Measurements from ENCODE around the gene NCKAP5L. TPM values are rescaled to one million over a fixed set of nuclear protein-coding genes. Genes with fewer than 3 reads are reported as not detected.
A peak's percentile ranks its signal among the peaks of the same experiment; 100 is the strongest.

Gene NCKAP5L
- total RNA-seq, 4 donors from 2014 or later: 15.0 to 30.5 (median 23.0) TPM

DNA sequence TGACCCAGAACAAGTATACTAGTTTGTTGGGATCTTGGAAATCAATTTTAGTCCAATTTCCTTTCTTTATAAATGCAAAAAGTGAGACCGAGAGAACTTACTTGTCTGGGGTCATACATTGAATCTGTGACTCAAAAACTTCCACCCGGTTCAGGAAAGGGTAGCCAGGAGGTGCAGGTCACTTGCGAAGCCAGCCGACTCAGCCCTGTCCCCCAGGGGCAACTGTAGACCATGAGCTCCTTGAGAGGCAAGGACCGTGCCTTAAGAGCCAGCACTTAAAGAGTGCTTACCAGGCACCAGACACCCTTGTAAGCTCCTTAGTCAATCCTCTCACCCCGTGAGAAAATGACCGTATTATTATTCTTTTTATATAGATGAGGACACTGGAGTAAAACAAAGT is 15.2 kb upstream of the NCKAP5L start:
- H3K4me3 ChIP-seq: peak overlapping the region; percentile 68 to 76 (median 70)
- TF ChIP-seq POLR2A (IDR thresholded peaks at IDR 0.05; ENCODE audit: low read depth) (no peak), POLR2AphosphoS5 (IDR thresholded peaks at IDR 0.05) (no peak), EP300 (IDR thresholded peaks at IDR 0.05) (no peak)
- TF ChIP-seq, protein P1, sequence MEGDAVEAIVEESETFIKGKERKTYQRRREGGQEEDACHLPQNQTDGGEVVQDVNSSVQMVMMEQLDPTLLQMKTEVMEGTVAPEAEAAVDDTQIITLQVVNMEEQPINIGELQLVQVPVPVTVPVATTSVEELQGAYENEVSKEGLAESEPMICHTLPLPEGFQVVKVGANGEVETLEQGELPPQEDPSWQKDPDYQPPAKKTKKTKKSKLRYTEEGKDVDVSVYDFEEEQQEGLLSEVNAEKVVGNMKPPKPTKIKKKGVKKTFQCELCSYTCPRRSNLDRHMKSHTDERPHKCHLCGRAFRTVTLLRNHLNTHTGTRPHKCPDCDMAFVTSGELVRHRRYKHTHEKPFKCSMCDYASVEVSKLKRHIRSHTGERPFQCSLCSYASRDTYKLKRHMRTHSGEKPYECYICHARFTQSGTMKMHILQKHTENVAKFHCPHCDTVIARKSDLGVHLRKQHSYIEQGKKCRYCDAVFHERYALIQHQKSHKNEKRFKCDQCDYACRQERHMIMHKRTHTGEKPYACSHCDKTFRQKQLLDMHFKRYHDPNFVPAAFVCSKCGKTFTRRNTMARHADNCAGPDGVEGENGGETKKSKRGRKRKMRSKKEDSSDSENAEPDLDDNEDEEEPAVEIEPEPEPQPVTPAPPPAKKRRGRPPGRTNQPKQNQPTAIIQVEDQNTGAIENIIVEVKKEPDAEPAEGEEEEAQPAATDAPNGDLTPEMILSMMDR (IDR thresholded peaks at IDR 0.05): no peak
- H3K4me1 ChIP-seq: peaks cover 17 to 23% (median 20%) of the 10 kb centered on the region in 4 donors
- peaks cover 0 to 4% (median 0%) of the 10 kb centered on the region in 4 donors for H3K36me3 ChIP-seq
- peaks cover 0 to 15% (median 0%) of the 10 kb centered on the region in 4 donors for H3K27me3 ChIP-seq
- DNase-seq (ENCODE audit: extremely low spot score): no peak
- intact Hi-C loops (cut with DNase I): no loop called here
- WGBS: 72% methylated on average over 7 of the region's 7 CpGs
- peak overlapping the region; percentile 83 to 87 (median 86) for H3K27ac ChIP-seq (replicated peaks in 1 of 4)
- H3K9me3 ChIP-seq: no peaks in the 10 kb centered on the region

- 1% methylated on average over 42 of the region's 55 CpGs for WGBS
- Histone ChIP-seq H3K9me3 (no peaks in the 10 kb centered on the region), H3K4me3 (peak within 1 kb of the TSS; percentile 68 to 76 (median 70)), H3K27me3 (peaks cover 0 to 8% (median 0%) of the 10 kb centered on the region in 4 donors), H3K27ac (replicated peaks in 1 of 4) (peak within 1 kb of the TSS; percentile 83 to 87 (median 86)), H3K36me3 (peaks cover 0 to 5% (median 0%) of the 10 kb centered on the region in 4 donors), H3K4me1 (peaks cover 17 to 23% (median 20%) of the 10 kb centered on the region in 4 donors)
- TF ChIP-seq EP300 (IDR thresholded peaks at IDR 0.05) (no peak), POLR2AphosphoS5 (IDR thresholded peaks at IDR 0.05) (peak; percentile 92 to 96), POLR2A (IDR thresholded peaks at IDR 0.05; ENCODE audit: low read depth) (peak; percentile 4)
- DNase-seq (ENCODE audit: extremely low spot score): peak; percentile 98
- intact Hi-C loops (cut with DNase I): no loop called here
Observed at GRCh38 chr12:49842519-49843352, 14.5 kb upstream of the NCKAP5L start, which contains the start of gene BCDIN3D. Gene BCDIN3D, minus strand, starts transcription at chr12:49843106. Its CDS starts 19 bp downstream, at chr12:49843087.

DNA sequence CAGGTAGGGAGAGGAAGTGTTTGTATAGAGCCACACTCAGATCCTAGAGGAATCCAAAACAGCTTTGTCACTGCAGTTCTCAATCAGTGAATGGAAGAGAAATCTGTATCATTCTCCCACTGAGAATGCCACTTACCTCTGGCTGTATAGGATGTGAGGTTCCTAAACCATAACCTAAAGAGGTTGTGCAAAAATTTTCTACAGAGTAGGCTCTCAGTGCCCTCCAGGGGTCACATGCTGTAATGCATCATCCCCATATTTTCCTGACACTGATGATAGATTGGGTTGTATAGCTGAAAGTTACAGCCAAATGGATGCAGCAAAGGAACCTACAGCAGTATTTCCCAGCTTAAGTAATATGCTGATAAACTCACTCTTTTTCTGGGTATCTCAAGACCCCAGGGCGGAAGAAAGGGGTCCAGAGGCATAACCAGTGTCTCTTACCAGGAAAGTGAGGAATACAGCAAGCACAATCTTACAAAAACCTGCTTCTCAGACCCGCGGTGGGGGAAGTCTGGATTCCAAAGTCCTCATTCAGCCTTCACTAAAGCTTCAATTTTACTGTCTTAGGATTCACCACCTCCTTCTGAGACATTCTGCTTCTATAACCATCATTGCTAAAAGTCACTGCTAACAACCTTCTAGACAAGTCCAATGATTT is 10.9 kb upstream of the NCKAP5L start:
- peaks cover 0 to 5% (median 0%) of the 10 kb centered on the region in 4 donors for H3K36me3 ChIP-seq
- TF ChIP-seq POLR2A (IDR thresholded peaks at IDR 0.05; ENCODE audit: low read depth) (no peak), EP300 (IDR thresholded peaks at IDR 0.05) (no peak), POLR2AphosphoS5 (IDR thresholded peaks at IDR 0.05) (no peak)
- TF ChIP-seq, protein P1 (IDR thresholded peaks at IDR 0.05): peak; percentile 51 to 59 (median 54)
- H3K4me3 ChIP-seq: no peak overlapping the region
- H3K27ac ChIP-seq (replicated peaks in 1 of 4): no peak overlapping the region
- intact Hi-C loops (cut with DNase I): loop anchor here (5.0 kb wide), 1 partner anchor 62 kb away; no protein-coding TSS in a partner anchor
- DNase-seq (ENCODE audit: extremely low spot score): no peak
- WGBS: 61% methylated on average over 3 of the region's 3 CpGs
- H3K4me1 ChIP-seq: peaks cover 17 to 23% (median 20%) of the 10 kb centered on the region in 4 donors
- H3K27me3 ChIP-seq: no peaks in the 10 kb centered on the region
- no peaks in the 10 kb centered on the region for H3K9me3 ChIP-seq

GRCh38 chr12:49832836-49833421 is 4.7 kb upstream of the NCKAP5L start:
- intact Hi-C loops (cut with DNase I): no loop called here
- no peak for DNase-seq (ENCODE audit: extremely low spot score)
- H3K36me3 ChIP-seq: no peaks in the 10 kb centered on the region
- H3K9me3 ChIP-seq: no peaks in the 10 kb centered on the region
- no peak overlapping the region for H3K4me3 ChIP-seq
- H3K27ac ChIP-seq (replicated peaks in 1 of 4): no peak overlapping the region
- TF ChIP-seq POLR2A (IDR thresholded peaks at IDR 0.05; ENCODE audit: low read depth): no peak
- no peak for TF ChIP-seq EP300 (IDR thresholded peaks at IDR 0.05)
- TF ChIP-seq POLR2AphosphoS5 (IDR thresholded peaks at IDR 0.05): no peak
- TF ChIP-seq, protein P1 (IDR thresholded peaks at IDR 0.05): no peak
- no peaks in the 10 kb centered on the region for H3K27me3 ChIP-seq
- 70% methylated on average over 5 of the region's 5 CpGs for WGBS
- peaks cover 8 to 13% (median 11%) of the 10 kb centered on the region in 4 donors for H3K4me1 ChIP-seq

Measured in esophagus muscularis mucosa (tissue), 4 donors.